GM19455 (cell line): Measurements from ENCODE around the gene ZNF385B.
"Not testable (repeated sequence)": the region's sequence is repeated elsewhere in the genome, so short reads cannot be mapped to it uniquely, and the experiment has no call there.

Experiments
- ATAC-seq: cut with Tn5 transposase; IDR thresholded peaks from one replicate; pipeline ENCODE4 v1.9.1; 2021; ENCODE audit not compliant: unreplicated experiment

ZNF385B gene

DNA sequence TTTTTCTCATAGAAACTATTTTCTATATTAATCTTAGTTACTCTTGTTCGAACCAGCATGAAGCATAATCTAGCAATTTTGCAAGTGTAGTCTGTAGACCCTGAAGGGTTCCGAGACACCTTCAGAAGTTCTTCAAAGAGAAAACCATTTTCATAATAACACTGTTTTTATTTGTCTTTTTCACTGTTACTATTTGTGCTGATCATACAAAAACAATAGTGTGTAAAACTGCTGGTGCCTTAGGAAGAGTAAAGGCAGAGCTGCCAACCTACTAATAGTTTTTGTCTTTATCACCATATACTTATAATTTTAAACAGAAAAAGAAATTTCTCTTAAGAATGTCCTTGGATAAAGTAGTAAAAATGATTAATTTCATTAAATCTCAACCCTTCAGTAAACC lies 218.9 kb downstream of the ZNF385B start:
- ATAC-seq, result no peak

GRCh38 chr2:179636995-179637394 lies 224.4 kb downstream of the ZNF385B start:
- no peak for ATAC-seq

GRCh38 chr2:179636100-179636980 lies 225.1 kb downstream of the ZNF385B start:
- no peak for ATAC-seq

GRCh38 chr2:179631769-179632385 lies 229.5 kb downstream of the ZNF385B start:
- not testable (repeated sequence) for ATAC-seq

GRCh38 chr2:179629776-179630175 lies 231.6 kb downstream of the ZNF385B start:
- ATAC-seq, result not testable (repeated sequence)

GRCh38 chr2:179626261-179626660 lies 235.2 kb downstream of the ZNF385B start:
- ATAC-seq, result no peak

- no peak for ATAC-seq
Observed at GRCh38 chr2:179622635-179623300, 238.6 kb downstream of the ZNF385B start.

GRCh38 chr2:179622112-179622511 lies 239.3 kb downstream of the ZNF385B start:
- ATAC-seq, result no peak

GRCh38 chr2:179619947-179620467 lies 241.4 kb downstream of the ZNF385B start:
- no peak for ATAC-seq

- ATAC-seq, result no peak
Observed at GRCh38 chr2:179614121-179614520, 247.3 kb downstream of the ZNF385B start.

GRCh38 chr2:179613701-179614100 lies 247.7 kb downstream of the ZNF385B start:
- no peak for ATAC-seq

- ATAC-seq, result no peak
Observed at GRCh38 chr2:179613299-179613651, 248.1 kb downstream of the ZNF385B start.

DNA sequence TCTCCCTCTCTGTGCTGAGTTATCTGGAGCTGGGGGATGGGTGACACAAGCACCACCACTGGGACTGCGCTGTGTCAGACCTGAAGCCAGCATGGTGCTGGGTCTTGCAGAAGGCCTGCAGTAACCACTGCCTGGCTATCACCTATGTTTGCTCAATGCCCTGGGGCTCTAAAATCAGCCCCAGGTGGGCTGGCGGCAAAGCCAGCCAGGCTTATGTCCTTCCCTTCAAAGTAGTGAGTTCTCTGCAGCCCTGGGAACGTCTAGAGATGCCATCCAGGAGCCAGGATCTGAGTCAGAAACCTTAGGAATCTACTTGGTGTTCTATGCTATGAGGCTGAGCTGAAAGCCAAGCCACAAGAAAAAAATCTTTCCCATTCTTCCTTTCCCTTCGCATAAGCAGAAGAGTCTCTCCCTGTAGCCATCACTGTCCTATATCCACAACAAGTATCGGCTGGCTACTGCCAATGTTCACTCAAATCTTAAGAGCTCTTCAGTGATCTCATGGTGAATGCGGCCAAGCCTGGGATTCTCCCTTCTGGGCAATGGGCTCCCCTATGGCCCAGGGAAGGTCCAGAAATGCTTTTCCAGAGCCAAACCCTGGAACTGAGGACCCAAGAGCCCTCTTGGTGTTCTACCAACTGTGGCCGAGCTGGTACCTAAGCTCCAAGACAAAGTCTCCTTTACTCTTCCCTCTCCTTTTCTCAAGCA lies 248.7 kb downstream of the ZNF385B start:
- ATAC-seq, result no peak

DNA sequence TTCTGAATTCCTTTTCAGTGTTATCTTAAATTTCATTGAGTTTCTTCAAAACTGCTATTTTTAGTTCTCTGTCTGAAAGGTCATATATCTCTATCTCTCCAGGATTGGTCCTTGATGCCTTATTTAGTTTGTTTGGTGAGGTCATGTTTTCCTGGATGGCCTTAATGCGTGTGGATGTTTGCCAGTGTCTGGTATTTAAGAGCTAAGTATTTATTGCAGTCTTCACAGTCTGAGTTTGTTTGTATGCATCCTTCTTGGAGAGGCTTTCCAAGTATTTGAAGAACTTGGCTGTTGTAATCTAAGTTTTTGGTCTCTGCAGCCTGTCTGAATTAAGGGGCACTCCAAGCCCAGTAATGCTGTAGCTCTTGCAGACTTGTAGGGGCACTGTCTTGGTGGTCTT lies 249.3 kb downstream of the ZNF385B start:
- no peak for ATAC-seq

GRCh38 chr2:179606141-179606540 lies 255.3 kb downstream of the ZNF385B start:
- no peak for ATAC-seq

DNA sequence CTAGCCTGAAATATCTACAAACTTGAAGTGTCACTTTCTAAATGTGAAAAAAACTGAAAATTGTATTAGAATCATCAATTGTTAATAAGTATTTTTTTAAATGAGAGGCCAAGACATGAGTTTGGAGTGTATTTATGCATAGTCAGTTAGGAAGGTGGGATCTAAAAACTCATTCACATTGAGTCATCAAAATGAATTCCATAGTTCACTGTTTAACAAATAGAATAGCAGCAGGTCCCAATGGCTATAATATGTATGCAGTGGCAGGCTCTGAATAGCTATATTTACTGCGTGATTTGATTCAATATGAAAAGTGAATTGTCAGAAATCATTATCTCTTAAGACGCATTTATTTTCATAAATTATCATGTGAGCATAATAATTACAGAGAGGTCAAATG lies 256.1 kb downstream of the ZNF385B start:
- ATAC-seq, result no peak

DNA sequence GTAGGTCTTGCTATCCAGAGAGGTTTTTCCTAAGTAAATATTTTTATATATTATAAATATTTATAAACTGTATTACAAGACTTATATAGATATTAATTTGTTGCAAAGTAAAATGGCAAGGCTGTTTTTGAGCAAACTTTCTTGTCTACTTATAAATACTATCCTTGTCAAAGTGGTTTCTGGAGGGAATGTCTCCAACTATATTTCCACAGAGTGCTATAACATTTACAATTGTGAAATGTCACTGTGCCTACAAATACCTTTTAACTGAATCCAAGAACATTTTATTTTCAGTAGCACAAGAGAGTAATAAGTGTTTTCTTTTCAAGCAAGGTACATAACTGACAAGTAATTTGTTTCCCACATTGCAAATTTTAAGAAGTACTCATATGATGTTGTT lies 256.8 kb downstream of the ZNF385B start:
- ATAC-seq, result no peak

- ATAC-seq, result no peak
Observed at GRCh38 chr2:179602452-179602851, 259.0 kb downstream of the ZNF385B start.

DNA sequence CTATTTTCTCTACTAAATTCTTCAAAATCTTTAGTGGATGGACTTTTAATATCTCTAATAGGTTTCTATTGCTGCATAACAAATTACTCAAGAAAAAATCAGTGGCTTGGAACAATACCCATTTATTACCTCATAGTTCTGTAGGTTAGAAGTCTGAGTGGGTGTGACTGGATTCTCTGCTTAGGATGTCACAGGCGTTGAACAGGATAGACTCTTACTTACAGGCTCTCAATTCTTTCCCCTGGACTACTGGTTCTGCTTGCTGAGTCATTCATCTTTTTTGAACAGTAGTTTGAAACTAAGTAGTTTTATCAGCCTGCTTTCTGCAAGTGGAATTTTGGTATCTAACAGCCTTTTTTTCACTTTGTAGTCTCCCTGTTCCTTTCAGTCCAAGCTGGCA lies 265.4 kb downstream of the ZNF385B start:
- no peak for ATAC-seq

DNA sequence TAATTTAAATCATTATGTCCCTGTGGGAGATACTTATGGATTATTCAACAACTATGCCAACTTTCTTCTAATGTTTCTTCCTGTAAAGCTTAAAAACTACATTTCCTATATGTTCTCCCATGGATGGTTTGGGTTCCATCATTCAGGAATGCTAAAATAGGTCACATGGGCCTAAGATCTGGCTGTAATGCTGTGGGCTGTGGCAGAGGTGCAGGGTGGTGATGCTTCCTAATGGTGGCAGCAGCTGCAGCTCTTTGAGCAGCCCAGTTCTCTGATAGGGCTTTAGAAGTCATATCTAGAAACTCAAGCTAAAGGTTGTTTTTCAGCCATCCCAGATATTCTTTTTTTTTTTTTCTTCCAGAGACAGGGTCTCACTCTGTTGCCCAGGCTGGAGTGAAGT lies 266.1 kb downstream of the ZNF385B start:
- ATAC-seq, result no peak
